GM12891 (cell line): Measurements from ENCODE around the gene E2F1.

Source experiments
- POLR2A ChIP-seq: IDR thresholded peaks from 2 replicates; pipeline ENCODE4 v1.6.1; 2011; ENCODE audit warnings: low read depth, low read length, control low read depth
- POLR2AphosphoS5 ChIP-seq: IDR thresholded peaks from 2 replicates; pipeline ENCODE4 v1.6.1; 2011; ENCODE audit warnings: low read depth, low read length, control low read depth
- TAF1 ChIP-seq: IDR thresholded peaks from 2 replicates; pipeline ENCODE4 v1.6.1; 2011; ENCODE audit warnings: low read depth, low read length, control low read depth

DNA sequence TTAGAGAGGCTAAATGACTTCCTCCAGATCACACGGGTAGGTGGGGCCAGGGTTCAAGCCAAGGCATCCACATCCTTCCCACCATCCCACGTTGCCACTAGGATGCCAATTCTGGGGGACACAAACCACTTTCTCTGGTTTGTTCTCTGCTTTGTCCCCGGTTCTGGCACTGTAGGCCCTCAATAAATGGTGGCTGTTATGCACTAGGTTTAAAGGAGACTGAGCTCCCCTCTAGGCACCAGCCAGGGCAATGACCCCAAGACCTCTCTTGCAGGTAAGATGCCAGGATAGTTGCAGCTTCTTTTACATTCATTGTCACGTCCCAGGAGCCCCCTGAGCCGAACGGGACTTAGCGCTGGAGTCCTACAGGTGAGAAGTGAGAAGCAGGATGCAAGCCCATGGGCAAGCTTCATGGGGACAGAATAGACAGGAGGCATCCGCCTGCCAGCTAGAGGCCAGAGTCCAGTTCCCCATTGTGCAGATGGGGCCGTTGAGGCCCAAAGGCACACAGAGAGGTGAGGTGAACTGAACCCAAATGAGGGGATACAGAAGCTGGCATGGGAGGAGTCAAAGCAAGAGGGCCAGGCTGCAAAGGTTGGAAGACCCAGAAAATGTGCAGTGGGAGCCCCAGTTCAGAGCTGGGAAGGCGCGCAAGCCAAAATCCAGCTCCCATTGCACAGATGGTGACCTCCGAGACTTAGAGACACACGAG lies 33.2 kb upstream of the E2F1 start:
- TF ChIP-seq POLR2A (no peak; the same call in 1 of the 2 replicates), POLR2AphosphoS5 (no peak; the same call in 1 of the 2 replicates), TAF1 (no peak)
